ENCODE results near the gene SLC35D2. TPM values are rescaled to one million over a fixed set of nuclear protein-coding genes. Genes with fewer than 3 reads are reported as not detected.
"Not testable (repeated sequence)": the region's sequence is repeated elsewhere in the genome, so short reads cannot be mapped to it uniquely, and the experiment has no call there.

The SLC35D2 gene
- total RNA-seq, 1 donor from 2014 or later = 17.0 TPM

- DNase-seq (ENCODE audit: low spot score) = no peak
Observed at GRCh38 chr9:96400132-96400910, 16.8 kb upstream of the SLC35D2 start.

DNA sequence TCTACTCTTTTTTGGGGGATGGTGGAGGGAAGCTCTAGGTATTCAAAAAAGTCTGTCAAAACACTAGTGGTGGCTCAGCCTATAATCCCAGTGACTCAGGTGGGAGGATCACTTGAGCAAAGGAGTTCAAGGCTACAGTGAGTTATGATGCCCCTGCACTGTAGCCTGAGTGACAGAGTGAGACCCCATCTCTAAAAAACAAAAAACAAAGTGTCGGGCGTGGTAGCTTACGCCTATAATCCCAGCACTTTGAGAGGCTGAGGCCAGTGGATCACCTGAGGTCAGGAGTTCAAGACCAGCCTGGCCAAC is 15.8 kb upstream of the SLC35D2 start:
- no peak for DNase-seq (ENCODE audit: low spot score)

DNA sequence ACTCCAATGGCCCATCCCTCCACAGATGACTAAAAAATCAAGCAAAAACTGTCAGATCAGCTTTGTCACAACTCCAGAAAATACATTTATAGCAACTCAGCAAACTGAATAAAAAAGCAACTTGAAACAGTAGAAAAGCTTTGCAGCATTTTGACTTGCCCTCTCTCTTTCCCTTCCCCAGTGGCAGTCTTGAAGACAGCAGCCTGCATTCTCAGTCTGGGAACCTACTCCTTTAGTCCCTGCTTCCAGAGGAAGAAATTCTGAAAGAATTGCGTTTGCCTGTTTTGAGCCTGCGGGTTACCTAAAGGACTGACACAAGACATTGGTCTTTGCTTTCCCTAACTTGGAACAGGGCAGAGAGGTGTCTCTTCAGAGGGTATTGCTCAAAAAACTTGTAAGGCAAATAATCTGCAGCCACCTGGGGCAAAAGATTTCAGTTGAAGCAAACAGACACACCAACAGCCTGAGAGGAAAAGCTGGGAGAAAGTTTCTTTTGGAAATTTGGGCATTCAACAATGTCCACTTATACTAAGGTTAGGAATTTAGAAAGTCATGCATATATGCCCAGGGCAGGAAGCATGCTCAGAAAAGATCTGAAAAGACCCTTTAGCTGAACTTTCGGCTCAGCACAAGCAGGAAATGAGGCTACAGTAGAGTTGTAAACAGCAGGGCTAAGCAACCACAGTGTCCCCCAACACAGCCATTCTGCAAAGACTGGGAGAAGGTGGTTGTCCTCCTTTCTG is 15.2 kb upstream of the SLC35D2 start:
- no peak for DNase-seq (ENCODE audit: low spot score)

DNA sequence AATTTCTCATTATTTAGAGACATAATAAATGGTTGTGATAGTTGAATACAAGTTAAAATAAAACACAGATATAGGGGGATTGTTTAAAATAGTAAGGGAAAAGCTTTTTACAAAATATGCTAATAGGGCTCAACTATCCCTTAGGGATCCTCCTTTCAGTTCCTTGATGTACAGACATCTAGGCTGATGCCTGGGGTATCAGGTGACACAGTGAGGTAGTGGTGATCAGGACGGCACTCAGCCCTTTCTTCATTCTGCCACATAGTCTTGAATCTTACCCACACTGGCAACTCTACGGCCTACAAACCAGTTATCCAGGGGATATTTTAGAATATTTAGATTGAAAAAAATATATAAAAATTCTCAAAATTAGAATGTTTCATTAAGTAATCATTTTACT is 12.5 kb upstream of the SLC35D2 start:
- DNase-seq (ENCODE audit: low spot score) = no peak

DNA sequence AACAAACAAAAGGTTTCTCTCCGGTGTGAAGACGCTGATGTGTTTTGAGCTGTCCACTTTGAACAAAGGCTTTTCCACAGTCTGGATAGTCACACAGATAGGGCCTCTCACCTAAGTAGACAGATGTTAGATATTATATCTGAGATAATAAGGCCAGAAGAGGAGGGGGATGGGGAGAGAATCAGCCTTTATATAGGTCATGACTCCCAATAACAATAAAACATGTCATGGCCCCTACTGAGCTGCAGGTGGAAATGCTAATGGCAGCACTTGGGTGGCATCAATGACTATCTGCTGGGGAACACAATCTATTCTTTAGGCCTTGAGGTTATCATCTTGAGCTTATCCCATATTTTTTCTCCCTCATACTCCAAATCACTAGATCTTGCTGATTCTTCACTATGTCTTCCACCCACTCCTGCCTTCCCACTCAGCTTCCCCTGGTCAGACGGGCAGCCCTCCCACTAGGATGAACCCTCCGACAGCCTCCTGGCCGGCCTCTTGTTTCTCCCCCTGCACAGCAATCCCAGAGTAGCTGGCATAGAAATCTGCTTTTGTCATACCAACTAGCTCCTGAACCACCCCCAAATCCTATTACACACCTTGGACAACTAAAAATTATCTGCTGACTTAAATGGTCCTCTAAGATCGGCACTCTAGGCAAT is 11.5 kb upstream of the SLC35D2 start:
- no peak for DNase-seq (ENCODE audit: low spot score)

DNA sequence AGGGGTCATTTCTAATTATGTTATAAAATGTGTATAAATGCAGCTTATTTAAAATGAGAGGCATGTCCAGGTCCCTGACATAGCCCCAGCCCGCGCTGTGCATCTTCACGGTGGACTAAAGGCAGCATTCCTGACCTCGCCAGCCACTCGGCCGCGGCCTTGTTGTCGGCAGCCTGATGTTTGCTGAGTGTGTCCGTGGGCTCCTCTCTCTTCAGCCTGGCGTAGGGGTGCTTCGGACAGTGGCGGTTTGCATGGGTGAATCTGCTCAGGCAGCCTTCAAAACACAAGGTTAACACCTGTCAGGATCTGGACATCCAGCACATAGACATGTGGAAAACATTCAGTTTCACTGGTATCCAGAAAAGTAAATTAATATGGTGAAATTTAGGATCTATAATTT is 8.8 kb upstream of the SLC35D2 start:
- no peak for DNase-seq (ENCODE audit: low spot score)

DNA sequence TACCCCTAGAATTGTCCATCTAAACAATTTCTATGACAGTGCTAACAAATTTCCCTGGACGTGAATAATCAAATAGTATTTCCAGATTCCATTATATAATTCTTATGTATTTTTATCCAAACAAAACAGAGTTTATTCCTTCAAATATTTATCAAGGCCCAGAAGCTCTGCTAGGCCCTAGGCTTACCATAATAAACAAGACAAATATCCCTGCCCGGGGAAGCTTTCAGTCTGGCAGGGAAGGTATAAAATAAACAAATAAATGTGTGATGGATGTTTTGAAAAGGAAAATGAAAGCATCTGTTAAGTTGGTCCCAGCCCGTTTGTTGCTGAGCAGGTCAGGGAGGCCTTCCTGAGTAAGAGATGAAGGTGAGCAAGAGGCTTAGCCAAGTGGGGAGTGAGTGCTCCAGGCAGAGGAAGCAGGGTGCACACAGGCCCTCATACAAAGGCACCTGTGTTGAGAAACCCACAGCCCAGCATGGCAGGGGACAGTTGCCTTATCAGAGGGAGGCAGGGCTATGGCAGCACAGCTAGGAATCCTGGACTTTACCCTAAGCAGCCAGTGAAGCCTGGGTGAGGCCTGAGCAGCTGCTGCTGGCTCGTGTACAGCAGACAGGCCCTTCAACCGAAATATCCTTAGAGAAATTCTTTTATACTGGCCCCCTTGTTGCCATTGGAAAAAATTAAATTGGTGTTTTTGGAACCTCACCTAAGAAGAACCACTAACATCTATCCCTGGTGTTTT is 7.7 kb upstream of the SLC35D2 start:
- no peak for DNase-seq (ENCODE audit: low spot score)

- DNase-seq (ENCODE audit: low spot score) = no peak
Observed at GRCh38 chr9:96388144-96388543, 4.6 kb upstream of the SLC35D2 start.

- no peak for DNase-seq (ENCODE audit: low spot score)
Observed at GRCh38 chr9:96386157-96386556, 2.6 kb upstream of the SLC35D2 start.

- DNase-seq (ENCODE audit: low spot score) = no peak
Observed at GRCh38 chr9:96382839-96383164, 709 bp downstream of the SLC35D2 start.

DNA sequence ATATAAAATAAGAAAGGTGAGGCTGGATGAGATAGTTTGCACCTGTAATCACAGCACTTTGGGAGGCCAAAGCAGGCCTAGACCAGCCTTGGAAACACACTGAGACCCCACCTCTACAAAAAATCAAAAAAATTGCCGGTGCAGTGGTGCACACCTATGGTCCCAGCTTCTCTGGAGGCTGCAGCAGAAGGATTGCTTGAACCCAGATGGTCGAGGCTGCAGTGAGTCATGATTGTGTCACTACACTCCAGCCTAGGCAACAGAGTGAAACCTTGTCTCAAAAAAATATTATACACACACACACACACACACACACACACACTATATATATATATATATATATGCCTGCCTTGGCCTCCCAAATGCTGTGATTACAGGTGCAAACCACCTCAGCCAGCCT is 1.3 kb downstream of the SLC35D2 start:
- no peak for DNase-seq (ENCODE audit: low spot score)

GRCh38 chr9:96381696-96382095 is 1.8 kb downstream of the SLC35D2 start:
- no peak for DNase-seq (ENCODE audit: low spot score)

DNA sequence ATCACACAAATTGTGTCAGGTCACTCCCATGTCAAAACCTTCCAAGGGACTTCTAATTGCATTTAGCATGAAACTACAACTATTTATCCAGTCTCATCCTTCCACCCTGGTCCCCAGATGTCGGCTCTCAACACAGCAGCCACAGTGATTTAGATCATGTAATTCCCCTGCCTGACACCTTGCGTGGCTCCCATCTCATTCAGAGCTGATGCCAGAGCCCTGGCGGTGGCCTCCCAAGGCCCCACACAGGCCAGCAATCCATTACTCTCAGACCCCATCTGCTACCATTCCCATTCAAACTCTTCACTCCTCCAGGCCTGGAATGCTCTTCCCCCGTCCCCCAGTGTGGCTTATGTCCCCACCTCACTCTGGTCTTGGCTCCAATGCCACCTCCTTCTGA is 2.4 kb downstream of the SLC35D2 start:
- no peak for DNase-seq (ENCODE audit: low spot score)

DNA sequence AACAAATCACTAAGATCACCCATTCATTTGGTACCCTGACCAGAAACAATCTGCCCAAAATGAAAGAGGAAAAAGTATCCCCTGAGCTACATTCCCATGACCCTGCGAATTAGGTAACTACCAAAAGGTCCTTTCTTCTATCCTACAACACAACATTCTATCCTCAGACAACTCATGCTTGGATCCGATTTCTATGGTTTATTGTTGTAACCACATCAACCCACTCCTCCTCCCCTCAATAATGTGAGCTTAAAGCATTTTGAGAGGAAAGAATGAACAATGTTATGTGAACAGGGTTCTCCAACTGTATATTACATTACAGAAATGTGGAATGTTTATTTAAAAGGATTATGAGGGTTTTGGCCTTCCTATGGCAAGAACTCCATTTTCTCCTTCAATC is 4.0 kb downstream of the SLC35D2 start:
- DNase-seq (ENCODE audit: low spot score) = no peak

- no peak for DNase-seq (ENCODE audit: low spot score)
Observed at GRCh38 chr9:96378187-96378586, 5.3 kb downstream of the SLC35D2 start.

DNA sequence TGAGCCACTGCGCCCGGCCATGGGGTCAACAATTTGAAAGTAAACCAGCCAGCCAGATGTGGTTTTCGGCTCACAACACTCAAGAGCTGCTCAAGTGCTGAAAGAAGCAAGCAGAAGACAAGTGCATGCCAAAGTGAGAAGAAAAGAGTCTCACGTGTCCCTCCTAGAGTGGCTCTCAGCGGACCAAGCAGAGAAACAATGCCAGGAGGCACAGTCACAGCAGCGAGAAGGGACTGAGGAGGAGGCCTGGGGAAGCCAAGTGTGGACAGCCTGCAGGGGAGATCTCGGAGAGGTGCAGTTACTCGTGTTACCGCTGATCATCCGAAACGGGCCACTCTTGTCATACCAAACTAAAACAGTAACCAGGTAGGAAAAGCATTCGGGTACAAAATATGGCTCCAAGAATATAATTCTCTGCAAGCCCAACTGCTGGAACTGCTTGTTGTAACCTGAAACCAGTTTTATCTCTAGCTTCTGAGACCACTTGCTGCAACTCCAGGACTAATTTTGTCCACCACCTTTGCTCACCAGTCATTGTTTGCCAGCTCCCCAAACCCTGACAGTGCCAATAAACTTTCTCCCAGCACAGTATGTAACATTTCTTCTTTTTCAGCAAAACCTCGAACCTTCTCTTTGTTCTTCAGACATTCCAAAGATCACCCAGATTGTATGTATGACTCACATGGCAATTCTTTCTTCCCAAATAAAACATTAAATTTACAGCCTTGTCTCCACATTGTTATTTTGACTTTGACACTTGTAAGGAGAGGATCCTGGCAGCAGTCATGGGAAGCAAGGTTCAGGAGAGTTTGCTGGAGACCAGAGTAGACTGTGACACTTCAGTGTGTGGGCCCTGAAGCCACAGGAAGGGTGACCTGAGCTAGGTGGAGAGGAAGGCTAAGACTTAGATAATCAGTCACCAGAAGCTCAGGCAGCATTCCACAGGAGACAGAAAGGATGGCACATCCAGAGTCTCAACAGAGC is 6.3 kb downstream of the SLC35D2 start:
- DNase-seq (ENCODE audit: low spot score) = no peak

- not testable (repeated sequence) for DNase-seq (ENCODE audit: low spot score)
Observed at GRCh38 chr9:96375507-96375906, 8.0 kb downstream of the SLC35D2 start.

- no peak for DNase-seq (ENCODE audit: low spot score)
Observed at GRCh38 chr9:96367943-96368342, 15.6 kb downstream of the SLC35D2 start.

- no peak for DNase-seq (ENCODE audit: low spot score)
Observed at GRCh38 chr9:96363175-96363967, 20.1 kb downstream of the SLC35D2 start.

GRCh38 chr9:96362119-96362518 is 21.4 kb downstream of the SLC35D2 start:
- not testable (repeated sequence) for DNase-seq (ENCODE audit: low spot score)
